Measurements from ENCODE around the gene RAB20. TPM values are rescaled to one million over a fixed set of nuclear protein-coding genes. Genes with fewer than 3 reads are reported as not detected.

Gene RAB20
- total RNA-seq, 1 experiment from 2014 or later = 12.3 TPM

- no peak overlapping the region for H3T11ph ChIP-seq (ENCODE audit: low read length)
- H3K23ac ChIP-seq (ENCODE audit: insufficient read length, low read depth, low read length) = no peak overlapping the region
- no peak for TF ChIP-seq CTCF (conservative IDR thresholded peaks at IDR 0.05)
- no peak overlapping the region for H3K27ac ChIP-seq (ENCODE audit: insufficient read length, low read depth, low read length)
- no CpG with 5 or more reads among the region's 3 CpGs for WGBS (ENCODE audit: extremely low coverage, insufficient read length, low lambda C conversion rate)
- H3K79me1 ChIP-seq (ENCODE audit: insufficient read depth, low read depth, low read length, poor library complexity, severe bottlenecking) = no peaks in the 10 kb centered on the region
- no peaks in the 10 kb centered on the region for H3K27me3 ChIP-seq (ENCODE audit: insufficient read depth, low read length)
- H4K5ac ChIP-seq (ENCODE audit: insufficient read length, low read depth, low read length) = no peak overlapping the region
- H3K56ac ChIP-seq (ENCODE audit: insufficient read length, low read depth, low read length) = no peak overlapping the region
- no peak overlapping the region for H3K14ac ChIP-seq (ENCODE audit: insufficient read depth, low read length)
- H3K9me3 ChIP-seq (ENCODE audit: control insufficient read depth, low read depth, low read length) = no peaks in the 10 kb centered on the region
- no peak overlapping the region for H2AFZ ChIP-seq (ENCODE audit: low read length)
- H2BK5ac ChIP-seq (ENCODE audit: insufficient read length, low read length) = no peak overlapping the region
- H2BK12ac ChIP-seq (ENCODE audit: insufficient read length, low read depth, low read length) = no peak overlapping the region
- no peaks in the 10 kb centered on the region for H3K23me2 ChIP-seq (ENCODE audit: insufficient read length, low read depth, low read length, poor library complexity, severe bottlenecking)
- peaks cover 54 to 76% (median 76%) of the 10 kb centered on the region in 3 experiments for H3K36me3 Mint-ChIP-seq (ENCODE audit: insufficient read depth in 1 of 3, low read depth in 3 of 3)
- H3K4me1 ChIP-seq (ENCODE audit: insufficient read depth, low read length) = no peaks in the 10 kb centered on the region
- H4K8ac ChIP-seq (replicated peaks; ENCODE audit: insufficient read length, low read depth, low read length) = no peak overlapping the region
- H3K27ac Mint-ChIP-seq = no peak overlapping the region
- DNase-seq = no peak
- H3K79me2 ChIP-seq (ENCODE audit: insufficient read depth, low read length) = no peaks in the 10 kb centered on the region
- no peaks in the 10 kb centered on the region for H3K4me1 Mint-ChIP-seq
- H4K91ac ChIP-seq (ENCODE audit: insufficient read length, low read depth, low read length) = no peak overlapping the region
- H3K4me3 Mint-ChIP-seq = no peak overlapping the region
- H2BK120ac ChIP-seq (ENCODE audit: low read depth, low read length, poor library complexity, severe bottlenecking) = no peak overlapping the region
- no peaks in the 10 kb centered on the region for H4K20me1 ChIP-seq (ENCODE audit: control insufficient read depth, insufficient read depth, insufficient read length)
- H2BK20ac ChIP-seq (ENCODE audit: low read depth, low read length, poor library complexity, severe bottlenecking) = no peak overlapping the region
- no peak overlapping the region for H2AK5ac ChIP-seq (ENCODE audit: insufficient read length, low read length)
- H3K4me2 ChIP-seq (ENCODE audit: insufficient read depth, insufficient read length, low read length) = no peak overlapping the region
- no peak overlapping the region for H3K4ac ChIP-seq (ENCODE audit: low read depth, low read length)
- H3K9me3 Mint-ChIP-seq = peaks cover 0 to 9% of the 10 kb centered on the region in 2 experiments; a peak in 1 of 5 replicates
- H3K9ac ChIP-seq (ENCODE audit: extremely low read depth, insufficient read length, low read length) = no peak overlapping the region
- no peak overlapping the region for H3K18ac ChIP-seq (ENCODE audit: insufficient read length, low read depth, low read length)
- no peak overlapping the region for H2BK15ac ChIP-seq (ENCODE audit: low read depth, low read length)
- H3K27me3 Mint-ChIP-seq (ENCODE audit: low read depth) = no peaks in the 10 kb centered on the region
These were observed 65.6 kb downstream of the RAB20 start for GRCh38 chr13:110495881-110496280.
